GM12878 (cell line): ENCODE results near the gene TEX10. TPM values are rescaled to one million over a fixed set of nuclear protein-coding genes. Genes with fewer than 3 reads are reported as not detected.

ENCODE experiments used
- ATAC-seq: fragments of 200-7000 bp; cut with Tn5 transposase; 3 replicates; pipeline ENCODE4 v1.9.1; 2020; ENCODE audit warnings: mild to moderate bottlenecking, moderate library complexity
- BruUV-seq: library from RNA; stranded (reverse); fragments of 400-500 nt; replicated peaks from 2 replicates; lab custom pipeline; 2021; lab: Mats Ljungman, UMichigan
- CTCF ChIA-PET: fragments of 300-600 bp; sonication (Branson Sonifier 250); formaldehyde crosslinking; extraction: SDS; loops from one replicate; lab custom pipeline; 2021; ENCODE audit warnings: inconsistent platforms; lab: Yijun Ruan, JAX
- POLR2A ChIA-PET: fragments of 350-600 bp; formaldehyde crosslinking; extraction: SDS; loops from one replicate; lab custom pipeline; 2021; ENCODE audit warnings: inconsistent platforms; lab: Charles Lee
- RAD21 ChIA-PET: fragments of 300-600 bp; sonication (Branson Sonifier 250); formaldehyde crosslinking; loops from one replicate; lab custom pipeline; 2023; ENCODE audit warnings: antibody characterized with exemption; ENCODE audit not compliant: unreplicated experiment; lab: Charles Lee
- SMC1A ChIA-PET: fragments of 300-600 bp; sonication (Branson Sonifier 250); formaldehyde crosslinking; loops from one replicate; lab custom pipeline; 2023; ENCODE audit not compliant: unreplicated experiment, uncharacterized antibody; lab: Charles Lee
- DNase-seq: peaks from one replicate; pipeline ENCODE4 v3.0.0-alpha.2; 2011; ENCODE audit warnings: low read depth, low spot score
- FAIRE-seq: peaks from 3 replicates; lab custom pipeline; 2011; peaks lifted over from hg19 to GRCh38; lab: Jason Lieb, UNC
- H2AFZ ChIP-seq: 2 replicates; pipeline ENCODE4 v1.6.0; 2011; ENCODE audit warnings: low read depth, low read length, control low read depth; ENCODE audit not compliant: control insufficient read depth
- H3K27ac ChIP-seq: 2 replicates; pipeline ENCODE4 v1.5.1; 2011; ENCODE audit warnings: control low read depth; ENCODE audit not compliant: control insufficient read depth, insufficient read depth
- H3K27me3 ChIP-seq, 2 experiments: replicated peaks in 1 of 2; 2 replicates each; pipeline versions ENCODE4 v1.6.0 to v1.6.1; 2011; ENCODE audit warnings: low read length in 1 of 2; ENCODE audit not compliant: control insufficient read depth in 2 of 2, insufficient read depth in 2 of 2
- H3K36me3 ChIP-seq, 2 experiments: 2 replicates each; pipeline ENCODE4 v1.5.1; 2011; ENCODE audit warnings: low read length in 1 of 2; ENCODE audit not compliant: control insufficient read depth in 2 of 2, insufficient read depth in 2 of 2
- H3K4me1 ChIP-seq: 2 replicates; pipeline ENCODE4 v1.6.1; 2011; ENCODE audit warnings: mild to moderate bottlenecking, low read length, moderate library complexity, mixed read lengths; ENCODE audit not compliant: control insufficient read depth, insufficient read depth
- H3K4me2 ChIP-seq: 2 replicates; pipeline ENCODE4 v1.6.0; 2011; ENCODE audit warnings: control low read depth; ENCODE audit not compliant: control insufficient read depth, insufficient read depth
- H3K4me3 ChIP-seq: fragments of 200-600 bp; sonication (generic); 2 replicates; pipeline ENCODE4 v1.5.1; 2016
- H3K79me2 ChIP-seq: 2 replicates; pipeline ENCODE4 v1.6.0; 2011; ENCODE audit warnings: low read length; ENCODE audit not compliant: control insufficient read depth, insufficient read depth
- H3K9ac ChIP-seq: 2 replicates; pipeline ENCODE4 v1.8.0; 2011; ENCODE audit warnings: low read length, control low read depth, mixed read lengths; ENCODE audit not compliant: control insufficient read depth, insufficient read depth
- H3K9me3 ChIP-seq: replicated peaks from 3 replicates; pipeline ENCODE4 v1.5.1; 2011; ENCODE audit warnings: mild to moderate bottlenecking, low read length; ENCODE audit not compliant: control insufficient read depth, insufficient read depth
- H4K20me1 ChIP-seq: 2 replicates; pipeline ENCODE4 v1.6.0; 2011; ENCODE audit not compliant: control insufficient read depth, insufficient read depth
- BCL11A ChIP-seq: IDR thresholded peaks from 2 replicates; pipeline ENCODE4 v1.6.1; 2011; ENCODE audit warnings: low read depth, low read length
- CTCF ChIP-seq, 3 experiments: IDR thresholded peaks in 2 of 3; conservative IDR thresholded peaks in 1 of 3; 2 replicates each; pipeline ENCODE4 v1.5.1; 2011; ENCODE audit warnings: low read depth in 3 of 3, low read length in 3 of 3, mild to moderate bottlenecking in 3 of 3, control low read depth in 2 of 3, moderate library complexity in 2 of 3, inconsistent platforms in 1 of 3, mixed read lengths in 1 of 3; ENCODE audit not compliant: control insufficient read depth in 2 of 3, insufficient read depth in 1 of 3; ENCODE audit errors: extremely low read depth in 1 of 3
- MLLT1 ChIP-seq: fragments of 450-650 bp; IDR thresholded peaks from 2 replicates; pipeline ENCODE4 v1.6.1; 2016; ENCODE audit warnings: mild to moderate bottlenecking
- PKNOX1 ChIP-seq: fragments of 450-650 bp; IDR thresholded peaks from 2 replicates; pipeline ENCODE4 v1.6.1; 2016; ENCODE audit warnings: mild to moderate bottlenecking
- RAD21 ChIP-seq: IDR thresholded peaks from 2 replicates; pipeline ENCODE4 v1.6.1; 2011; ENCODE audit warnings: mild to moderate bottlenecking, low read depth, low read length, moderate library complexity; ENCODE audit not compliant: insufficient read depth
- WGBS: methylation state at CpG from one replicate; pipeline ENCODE4 v1.1.6; 2016; ENCODE audit warnings: low lambda C conversion rate; ENCODE audit not compliant: insufficient replicate concordance, insufficient coverage; ENCODE audit errors: missing lambda C conversion rate; 5-methylcytosine and 5-hydroxymethylcytosine counted together
- in situ Hi-C: fragments of 300-500 bp; cut with MboI; formaldehyde crosslinking; loops from 9 replicates; pipeline ENCODE4 v1.14.3; 2018; ENCODE audit warnings: mixed read lengths
- intact Hi-C: fragments of 100-400 bp; cut with micrococcal nuclease; formaldehyde crosslinking; loops from one replicate; pipeline ENCODE4 v1.14.2; 2022; ENCODE audit not compliant: unreplicated experiment
- polyA plus RNA-seq, 11 experiments: library from polyadenylated mRNA; depleted of rRNA in 4 of 11; unstranded in 6 of 11; stranded (reverse) in 5 of 11; fragments of >200 nt; fragmentation: Nextera tagmentation in 4 of 11; fragmentation: Illumina TruSeq in 1 of 11; extraction: Ambion mirVana in 4 of 11; extraction: Trizol in 1 of 11; gene quantifications; 1 replicate in 1 of 11; 2 replicates in 10 of 11; pipeline versions ENCODE4 v1.2.1 to v1.2.3, GENCODE V29; 2011 to 2016; ENCODE audit warnings: inconsistent platforms in 2 of 11, missing spikeins in 2 of 11, low read depth in 1 of 11
- total RNA-seq, 4 experiments: library from RNA; depleted of rRNA in 3 of 4; stranded (reverse); fragments of >200 nt in 3 of 4; fragmentation: Illumina TruSeq in 1 of 4; extraction: Trizol in 1 of 4; gene quantifications; 2 replicates each; pipeline versions ENCODE4 v1.2.1 to v1.2.3, GENCODE V29; 2013 to 2021

TEX10 gene
- total and polyA plus RNA-seq, 10 of the 15 experiments (the other 5 are each of a cell fraction or from before 2014, with no cell fraction given) = 17.4 to 46.6 (median 36.2) TPM

GRCh38 chr9:100324594-100325200 lies 28.0 kb downstream of the TEX10 start:
- Histone ChIP-seq H2AFZ (no peak overlapping the region), H3K36me3 (peaks cover 0 to 22% of the 10 kb centered on the region in 2 experiments; a peak in 2 of 4 replicates), H3K27ac (no peak overlapping the region), H3K4me2 (no peak overlapping the region), H3K4me3 (no peak overlapping the region), H3K27me3 (no peaks in the 10 kb centered on the region), H3K4me1 (no peaks in the 10 kb centered on the region), H3K9me3 (no peaks in the 10 kb centered on the region), H4K20me1 (no peaks in the 10 kb centered on the region), H3K79me2 (no peaks in the 10 kb centered on the region), H3K9ac (no peak overlapping the region)
- FAIRE-seq = peak; percentile 70
- ATAC-seq = no peak
- no peak for DNase-seq
- intact Hi-C loops = loop anchor here (5.0 kb wide), 2 partner anchors 273 to 1162 kb away; no protein-coding TSS in a partner anchor
- ChIA-PET SMC1A (interaction anchor here (0.5 to 4.1 kb wide), 13 partner anchors 13 to 1160 kb away, joined by 3 to 17 read pairs (median 3); partner anchors contain the start of gene TEX10), CTCF (interaction anchor here (0.6 to 4.0 kb wide), 43 partner anchors 8 to 1433 kb away, joined by 3 to 35 read pairs (median 5); partner anchors contain the start of gene TEX10), POLR2A (no interaction called here), RAD21 (interaction anchor here (0.6 to 2.0 kb wide), 11 partner anchors 9 to 1161 kb away, joined by 3 to 9 read pairs (median 3); no protein-coding TSS in a partner anchor)
- 81% methylated on average over 4 of the region's 4 CpGs for WGBS
- TF ChIP-seq MLLT1 = 0 out of 2 replicates have a peak, but pooled peaks have one; percentile 42
- TF ChIP-seq BCL11A = no peak
- TF ChIP-seq PKNOX1 = no peak
- TF ChIP-seq CTCF (IDR thresholded peaks at IDR 0.05 in 2 of 3, conservative IDR thresholded peaks at IDR 0.05 in 1 of 3; ENCODE audit: control insufficient read depth in 2 of 3, extremely low read depth in 1 of 3, insufficient read depth in 1 of 3, low read depth in 3 of 3, low read length in 3 of 3) = peak in 1 of 3 experiments; percentile 23; a peak in 2 of 6 replicates
- peak; percentile 45 for TF ChIP-seq RAD21
- BruUV-seq = no TSS peak
- in situ Hi-C loops = loop anchor here (5.0 to 10.0 kb wide), 3 partner anchors 292 to 1140 kb away; no protein-coding TSS in a partner anchor
